Measurements from ENCODE around the gene OR4M1.
"Not testable (repeated sequence)": the region's sequence is repeated elsewhere in the genome, so short reads cannot be mapped to it uniquely, and the experiment has no call there.

OR4M1 gene

GRCh38 chr14:19821016-19821415, 47.7 kb downstream of the OR4M1 start:
- not testable (repeated sequence) for DNase-seq (ENCODE audit: low read depth in 2 of 2)

- DNase-seq (ENCODE audit: low read depth in 2 of 2), result no peak
Observed at GRCh38 chr14:19823178-19823577, 49.9 kb downstream of the OR4M1 start.

GRCh38 chr14:19823765-19824164, 50.5 kb downstream of the OR4M1 start:
- DNase-seq (ENCODE audit: low read depth in 2 of 2), result no peak

GRCh38 chr14:19827626-19828244, 54.4 kb downstream of the OR4M1 start:
- DNase-seq (ENCODE audit: low read depth in 2 of 2), result not testable (repeated sequence)

- no peak for DNase-seq (ENCODE audit: low read depth in 2 of 2)
Observed at GRCh38 chr14:19828314-19828713, 55.0 kb downstream of the OR4M1 start.
